Measurements from ENCODE around the gene PGS1. TPM values are rescaled to one million over a fixed set of nuclear protein-coding genes. Genes with fewer than 3 reads are reported as not detected.
"Not testable (repeated sequence)": the region's sequence is repeated elsewhere in the genome, so short reads cannot be mapped to it uniquely, and the experiment has no call there.

Gene PGS1, protein sequence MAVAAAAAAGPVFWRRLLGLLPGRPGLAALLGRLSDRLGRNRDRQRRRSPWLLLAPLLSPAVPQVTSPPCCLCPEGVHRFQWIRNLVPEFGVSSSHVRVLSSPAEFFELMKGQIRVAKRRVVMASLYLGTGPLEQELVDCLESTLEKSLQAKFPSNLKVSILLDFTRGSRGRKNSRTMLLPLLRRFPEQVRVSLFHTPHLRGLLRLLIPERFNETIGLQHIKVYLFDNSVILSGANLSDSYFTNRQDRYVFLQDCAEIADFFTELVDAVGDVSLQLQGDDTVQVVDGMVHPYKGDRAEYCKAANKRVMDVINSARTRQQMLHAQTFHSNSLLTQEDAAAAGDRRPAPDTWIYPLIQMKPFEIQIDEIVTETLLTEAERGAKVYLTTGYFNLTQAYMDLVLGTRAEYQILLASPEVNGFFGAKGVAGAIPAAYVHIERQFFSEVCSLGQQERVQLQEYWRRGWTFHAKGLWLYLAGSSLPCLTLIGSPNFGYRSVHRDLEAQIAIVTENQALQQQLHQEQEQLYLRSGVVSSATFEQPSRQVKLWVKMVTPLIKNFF
- total RNA-seq, result 19.8 and 30.5 TPM in 2 replicates

DNA sequence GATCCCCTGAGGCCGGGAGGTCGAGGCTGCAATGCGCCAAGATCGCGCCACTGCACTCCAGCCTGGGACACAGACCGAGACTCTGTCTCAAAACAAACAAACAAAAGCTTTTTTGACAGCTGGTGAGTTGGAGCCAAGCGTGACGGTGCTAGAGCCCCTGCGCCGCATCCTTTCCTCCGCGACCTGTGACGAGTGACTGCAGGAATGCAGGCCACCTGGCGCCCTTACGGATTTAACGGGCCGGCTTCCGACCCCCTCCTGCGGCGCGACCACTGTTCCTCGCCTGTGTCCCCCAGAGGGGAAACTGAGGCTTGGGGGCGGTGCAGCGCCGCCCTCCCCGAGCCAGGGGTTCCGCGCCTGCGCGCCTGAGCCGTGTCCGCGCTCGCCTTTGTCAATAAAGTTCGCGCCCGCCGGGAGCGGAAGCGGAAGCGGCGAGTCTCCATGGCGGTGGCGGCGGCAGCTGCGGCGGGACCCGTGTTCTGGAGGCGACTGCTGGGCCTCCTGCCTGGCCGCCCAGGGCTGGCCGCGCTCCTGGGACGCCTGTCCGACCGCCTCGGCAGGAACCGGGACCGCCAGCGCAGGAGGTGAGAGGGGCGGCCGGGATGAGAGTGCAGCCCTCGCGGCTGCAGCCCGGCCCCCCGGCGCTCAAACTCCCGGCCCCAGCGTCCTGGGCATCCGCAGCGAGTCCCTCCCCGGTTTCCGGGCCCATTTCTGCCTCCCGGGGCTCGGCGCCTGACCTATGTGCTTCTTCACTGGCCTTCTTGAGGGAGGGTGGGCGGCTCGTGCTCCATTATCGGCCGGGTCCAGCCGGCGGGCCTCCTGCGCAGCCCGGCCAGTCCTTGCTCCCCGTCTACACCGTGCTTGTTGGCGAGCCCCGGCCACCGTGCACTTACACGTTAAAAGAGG lies at the start of gene PGS1:
Gene PGS1 (plus strand): TSS at position 425 of the 906 bp plus-strand sequence. CDS start 17 bp downstream, at position 442.
- peak in 1 of 2 donors; percentile 78 for DNase-seq (ENCODE audit: low read depth in 2 of 2)

DNA sequence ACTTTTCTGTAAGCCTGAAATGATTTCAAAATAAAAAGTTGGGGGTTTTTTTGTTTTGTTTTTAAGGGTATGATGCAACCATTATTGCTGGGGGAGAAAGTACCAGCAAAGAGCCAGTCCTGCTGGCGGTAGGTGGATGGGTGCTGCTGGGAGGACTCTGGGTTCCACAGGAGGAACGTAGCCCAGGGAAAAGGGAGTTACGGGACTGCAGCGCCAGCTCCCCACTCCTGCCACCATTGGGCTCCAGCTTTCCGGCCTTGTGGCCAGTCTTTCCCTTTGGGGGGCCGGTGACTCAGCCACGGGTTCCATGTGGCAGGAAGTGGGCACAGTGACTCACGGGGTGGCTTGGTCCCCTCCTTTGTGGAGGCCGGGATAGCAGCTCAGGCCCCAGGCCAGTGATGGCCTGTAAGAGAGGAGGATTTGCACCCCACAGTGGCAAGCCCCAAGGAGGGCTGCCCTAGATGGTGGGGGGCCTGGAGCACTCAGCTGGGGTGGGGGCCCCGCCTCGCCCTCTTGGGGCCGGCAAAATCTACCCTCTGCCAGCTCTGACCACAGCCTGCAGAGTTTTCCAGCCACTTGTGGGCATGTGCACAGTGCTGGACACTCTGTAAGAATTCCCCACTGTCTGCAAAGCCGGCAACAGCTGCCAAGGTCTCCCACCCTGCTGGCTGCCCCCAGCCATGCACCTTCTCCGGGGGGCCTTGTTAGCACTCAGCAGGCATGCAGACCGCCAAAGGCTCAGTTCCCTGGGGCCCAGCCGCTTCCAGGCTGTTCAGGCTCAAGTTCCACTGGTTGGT lies 49.0 kb upstream of the PGS1 start:
- peak in 1 of 2 donors; percentile 45 for DNase-seq (ENCODE audit: low read depth in 2 of 2)

DNA sequence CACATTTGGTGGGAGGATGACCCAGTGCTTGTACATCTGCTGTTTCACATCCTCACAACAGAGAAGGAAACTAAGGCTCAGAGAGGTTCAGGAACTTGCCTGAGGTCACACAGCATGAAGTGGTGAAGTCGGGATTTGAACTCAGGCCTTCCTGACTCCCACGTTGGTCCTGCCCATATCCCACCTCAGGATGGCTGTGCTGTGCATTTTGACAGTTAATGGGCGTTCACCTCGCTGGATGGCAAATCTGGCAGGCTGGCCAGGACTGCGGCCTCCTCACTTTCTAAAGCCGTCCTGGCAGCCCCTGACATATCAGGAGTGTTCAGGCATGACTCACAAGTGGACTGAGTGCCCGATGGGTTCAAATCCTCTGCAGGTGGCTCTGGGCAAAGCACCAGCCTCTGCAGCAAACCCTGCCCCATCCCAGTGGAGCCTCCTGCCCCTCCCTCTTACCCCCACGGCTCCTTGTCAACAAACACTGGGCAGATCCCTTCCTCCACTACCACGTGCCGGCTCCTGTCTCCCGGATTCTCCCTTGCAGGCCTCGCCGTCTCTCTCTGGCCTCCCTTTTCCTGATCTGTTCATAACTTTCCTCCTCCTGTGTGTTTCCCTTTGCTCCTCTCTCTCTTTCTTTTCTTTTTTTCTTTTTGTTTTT lies 47.8 kb upstream of the PGS1 start:
- peak in 1 of 2 donors; percentile 34 for DNase-seq (ENCODE audit: low read depth in 2 of 2)

DNA sequence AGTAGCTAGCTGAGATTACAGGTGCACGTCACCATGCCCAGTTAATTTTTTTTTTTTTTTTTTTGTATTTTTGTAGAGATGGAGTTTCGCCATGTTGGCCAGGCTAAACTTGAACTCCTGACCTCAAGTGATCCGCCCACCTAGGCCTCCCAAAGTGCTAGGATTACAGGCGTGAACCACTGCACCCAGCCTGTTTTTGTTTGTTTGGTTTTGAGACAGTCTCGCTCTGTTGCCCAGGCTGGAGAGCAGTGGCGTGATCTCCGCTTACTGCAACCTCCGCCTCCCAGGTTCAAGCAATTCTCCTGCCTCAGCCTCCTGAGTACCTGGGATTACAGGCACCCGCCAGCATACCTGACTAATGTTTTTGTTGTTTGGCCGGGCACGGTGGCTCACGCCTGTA lies 47.1 kb upstream of the PGS1 start:
- DNase-seq (ENCODE audit: low read depth in 2 of 2), result not testable (repeated sequence)

DNA sequence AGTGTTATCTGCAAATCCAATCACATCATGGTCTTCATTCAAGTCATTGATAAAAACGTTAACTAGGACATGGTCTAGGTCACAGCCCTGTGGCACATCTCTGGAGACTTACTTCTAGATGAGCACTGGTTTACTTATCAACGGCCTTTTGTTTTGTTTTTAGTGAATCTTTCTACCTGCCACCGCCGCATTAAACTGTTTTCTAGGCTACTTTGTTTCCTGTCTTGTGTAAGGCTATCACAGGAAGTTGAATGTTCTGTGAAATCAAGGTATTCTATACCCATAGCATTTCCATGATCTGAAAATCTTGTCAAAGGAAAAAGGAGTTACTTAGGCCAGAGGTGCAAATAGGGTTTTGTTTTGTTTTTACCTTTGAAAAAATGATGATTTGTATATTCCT lies 45.5 kb upstream of the PGS1 start:
- DNase-seq (ENCODE audit: low read depth in 2 of 2), result no peak

DNA sequence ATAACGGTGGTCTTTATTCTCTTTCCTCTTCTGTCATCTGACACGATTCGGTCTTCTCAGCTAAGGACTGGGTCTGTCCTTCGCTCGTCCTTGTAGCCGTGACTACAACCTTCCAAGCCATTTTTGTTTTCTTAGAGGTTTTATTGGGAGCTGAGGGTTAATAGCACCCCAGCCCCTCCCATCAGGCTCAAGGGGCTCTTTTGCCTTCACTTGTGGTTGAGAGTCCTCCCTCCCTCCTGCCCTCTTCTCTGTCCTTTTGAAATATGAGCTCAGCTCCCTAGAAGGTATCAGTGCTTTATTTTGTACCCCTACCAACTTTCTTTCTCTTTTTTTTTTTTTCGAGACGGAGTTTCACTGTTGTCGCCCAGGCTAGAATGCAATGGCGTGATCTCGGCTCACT lies 43.2 kb upstream of the PGS1 start:
- DNase-seq (ENCODE audit: low read depth in 2 of 2), result no peak

DNA sequence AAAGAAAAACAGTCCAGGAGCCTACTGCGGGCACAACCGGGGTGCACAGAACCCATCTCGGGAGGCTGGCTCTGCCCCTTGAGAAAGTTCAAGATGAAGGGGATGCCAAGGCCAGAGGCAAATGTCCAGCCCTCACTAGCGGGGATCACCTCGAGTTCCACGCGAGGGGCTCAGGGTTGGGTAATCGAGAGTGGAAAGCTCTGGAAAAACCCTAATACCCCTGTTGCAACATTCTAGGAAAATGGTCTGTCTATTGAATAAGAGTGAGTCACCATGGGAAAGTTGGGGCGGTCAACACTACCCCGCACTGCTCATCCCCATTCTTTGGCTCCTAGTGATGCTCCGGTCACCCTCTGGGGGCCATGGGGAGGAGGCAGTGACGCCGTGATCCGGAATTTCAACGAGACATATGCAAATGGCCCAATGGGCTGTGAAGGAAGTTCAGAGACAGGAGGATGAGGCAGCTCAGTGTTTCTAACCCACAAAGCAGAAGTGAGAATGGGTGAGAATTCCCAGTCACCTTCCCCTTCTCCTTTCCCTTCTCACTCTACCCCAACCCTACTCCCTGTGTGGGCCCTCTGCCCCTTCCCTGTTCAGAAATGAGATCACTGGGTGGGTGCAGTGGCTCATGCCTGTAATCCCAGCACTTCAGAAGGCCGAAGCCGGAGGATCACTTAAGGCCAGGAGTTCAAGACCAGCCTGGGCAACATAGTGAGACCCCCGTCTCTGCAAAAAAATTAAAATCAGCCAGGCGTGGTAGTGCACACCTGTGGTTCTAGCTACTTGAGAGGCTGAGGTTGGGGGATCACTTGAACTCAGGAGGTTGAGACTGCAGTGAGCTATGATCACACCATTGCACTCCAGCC lies 41.0 kb upstream of the PGS1 start:
- no peak for DNase-seq (ENCODE audit: low read depth in 2 of 2)

DNA sequence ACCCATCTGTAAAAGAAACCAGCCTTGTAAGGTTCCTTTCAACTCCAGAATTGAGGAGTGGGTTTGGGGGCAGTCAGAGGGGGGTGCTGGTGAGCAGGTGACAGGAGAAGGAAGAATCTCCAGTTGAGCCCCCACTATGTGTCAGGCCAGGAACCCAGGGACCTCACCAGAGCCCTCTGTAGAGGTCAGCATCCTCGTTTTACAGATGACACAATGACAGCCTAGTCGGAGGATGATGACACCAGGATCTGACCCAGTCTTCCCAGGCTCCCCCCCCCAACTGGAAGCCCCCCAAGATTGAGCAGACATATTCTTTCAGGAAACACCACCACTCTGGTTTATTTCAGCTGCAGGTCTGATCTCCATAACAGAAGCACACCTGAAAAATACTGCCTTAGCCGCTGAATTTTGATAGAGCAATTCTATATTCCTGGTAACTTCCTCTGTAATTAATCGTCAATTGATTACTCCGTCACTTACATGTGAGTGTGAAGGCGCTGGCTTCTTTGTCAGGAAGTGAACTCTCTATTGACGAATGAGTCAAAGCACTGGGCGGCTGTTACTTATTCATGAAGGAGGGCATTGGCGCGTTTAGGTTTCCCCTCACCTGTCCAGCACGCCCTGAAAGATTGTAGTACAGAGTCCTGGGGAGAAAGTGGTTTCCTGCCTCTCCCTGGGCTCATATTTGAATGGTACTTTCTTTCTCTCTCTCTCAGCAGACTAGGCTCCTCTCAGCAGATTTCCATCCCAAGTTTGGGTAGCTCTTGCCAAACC lies 39.8 kb upstream of the PGS1 start:
- DNase-seq (ENCODE audit: low read depth in 2 of 2), result no peak

DNA sequence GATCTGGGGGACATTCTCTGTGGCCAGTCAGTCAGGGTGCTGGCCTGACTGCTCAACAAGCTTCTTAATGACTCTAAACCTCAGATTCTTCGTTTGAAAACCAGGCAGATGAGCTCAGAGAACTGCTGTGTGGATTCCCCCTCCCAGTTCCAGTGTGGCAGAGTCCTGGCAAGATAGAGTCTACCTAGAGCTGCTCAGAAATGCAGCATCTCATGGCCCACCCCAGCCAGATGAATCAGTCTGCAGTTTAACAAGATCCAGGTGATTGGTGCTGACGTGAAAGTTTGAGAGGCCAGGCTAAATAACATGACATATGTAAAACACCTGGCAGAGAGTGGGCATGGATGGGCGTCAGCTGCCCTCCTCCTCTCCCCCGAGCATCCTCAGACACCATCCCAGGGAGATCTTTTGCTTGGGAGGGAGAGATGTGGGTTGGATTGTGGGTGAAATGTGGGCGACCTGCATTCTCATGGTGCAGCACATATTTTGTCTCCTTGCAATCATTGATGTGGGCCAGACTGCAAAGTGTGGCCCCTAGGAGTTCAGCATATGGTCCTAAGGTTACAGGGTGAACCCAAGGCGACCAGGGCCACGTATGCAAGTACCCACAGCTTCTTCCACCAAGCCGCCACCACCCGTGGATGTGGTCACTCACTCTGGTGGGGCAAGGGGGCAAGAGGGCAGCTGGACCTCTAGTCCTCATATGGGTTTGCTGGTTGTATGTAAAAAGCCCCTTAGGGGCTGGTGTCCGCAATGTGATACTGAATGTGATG lies 38.1 kb upstream of the PGS1 start:
- no peak for DNase-seq (ENCODE audit: low read depth in 2 of 2)

DNA sequence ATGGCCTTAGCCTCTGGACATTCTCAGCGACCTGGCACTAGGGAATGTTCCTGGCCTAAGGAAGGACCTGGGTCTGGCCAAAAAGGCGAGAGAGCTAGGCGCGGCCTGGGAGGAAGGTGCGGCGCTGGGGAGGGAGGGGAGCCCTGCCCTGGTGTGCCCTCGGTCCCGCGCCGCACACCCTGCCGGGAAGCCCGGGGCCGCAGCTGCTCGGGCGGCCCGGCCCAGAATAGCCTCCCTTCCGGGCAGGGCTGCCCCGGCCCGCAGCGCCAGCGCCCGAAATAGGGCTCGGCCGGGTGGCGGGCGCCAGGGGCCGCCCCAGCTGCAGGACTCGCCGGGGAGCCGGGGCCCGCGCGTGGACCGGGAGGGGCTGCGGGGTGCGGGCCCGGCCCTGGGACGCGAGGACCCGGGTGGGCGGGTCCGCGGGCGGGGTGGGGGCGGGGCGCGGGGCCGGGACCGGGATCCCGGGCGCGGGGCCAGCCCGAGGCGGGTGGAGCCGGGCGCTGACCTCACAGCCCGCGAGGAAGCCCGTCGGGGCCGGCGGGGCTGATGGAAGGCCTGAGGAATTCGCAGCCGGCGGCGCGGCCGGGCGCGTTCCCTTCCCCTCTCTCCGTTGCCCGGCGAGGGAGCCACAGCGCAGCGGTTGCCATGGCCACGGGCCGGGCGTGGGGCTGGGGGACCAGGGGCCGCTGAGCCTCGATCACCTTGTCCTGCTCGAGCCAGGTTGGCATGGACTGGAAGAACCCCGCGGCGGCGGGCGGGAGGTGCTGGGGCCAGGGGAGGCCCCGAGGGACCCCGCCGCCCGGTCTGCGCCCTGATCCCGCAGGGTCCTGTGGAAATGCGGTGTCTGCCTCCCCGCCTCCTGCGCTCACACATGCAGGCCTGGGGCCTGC lies 36.6 kb upstream of the PGS1 start:
- DNase-seq (ENCODE audit: low read depth in 2 of 2), result peak in 1 of 2 donors; percentile 74

DNA sequence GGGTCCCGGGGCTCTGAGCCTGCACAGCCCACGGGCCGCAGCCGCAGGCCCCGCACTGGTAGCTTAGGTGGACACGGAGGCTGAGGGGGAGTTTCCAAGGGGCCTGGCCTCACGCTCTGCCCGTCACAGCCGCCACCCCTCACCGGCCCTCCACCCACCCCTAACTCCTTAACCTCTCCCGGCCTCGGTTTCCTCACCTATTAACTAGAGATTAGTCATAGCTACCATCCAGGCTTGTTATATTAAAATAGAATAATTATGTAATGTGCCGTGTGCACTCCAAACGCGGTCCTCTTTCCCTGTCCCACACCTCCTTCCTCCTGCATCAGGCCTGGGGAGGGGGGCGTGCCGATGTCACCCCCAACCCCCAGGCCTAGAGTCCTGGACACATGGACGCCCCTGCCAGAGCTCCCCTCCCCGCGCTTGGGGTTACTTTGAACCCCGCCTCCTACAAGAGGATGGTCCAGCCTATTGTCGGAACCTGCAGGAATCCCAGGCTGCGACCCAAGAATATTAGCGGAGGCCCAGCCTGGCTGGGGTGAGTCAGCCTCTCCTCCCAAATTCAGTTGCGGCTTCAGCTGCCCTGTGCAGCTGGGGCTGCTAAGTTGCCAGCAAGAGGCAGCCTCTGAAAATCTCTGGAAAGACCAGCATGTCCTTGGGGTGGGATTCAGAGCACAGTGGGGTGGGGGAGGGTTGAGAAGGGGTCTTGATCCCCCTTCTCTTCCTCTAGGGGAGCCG lies 35.8 kb upstream of the PGS1 start:
- peak in 1 of 2 donors; percentile 80 for DNase-seq (ENCODE audit: low read depth in 2 of 2)

DNA sequence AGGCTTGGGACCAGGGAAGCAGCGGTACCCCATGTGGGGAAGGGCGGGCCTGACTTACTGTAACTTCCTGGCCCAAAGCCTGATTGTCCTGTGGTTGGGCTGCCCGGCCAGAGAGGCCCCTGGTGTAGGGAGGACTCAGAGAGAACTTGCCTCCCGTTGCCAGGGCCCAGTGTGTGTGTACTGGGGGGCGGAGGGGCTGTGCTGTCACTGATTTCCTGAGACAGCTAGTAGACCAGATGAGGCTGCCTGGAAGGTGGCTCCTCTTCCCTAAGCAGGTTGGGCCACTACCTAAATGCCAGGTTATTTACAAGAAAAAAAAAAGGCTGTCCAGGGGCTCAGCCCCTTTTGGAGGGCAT lies 35.3 kb upstream of the PGS1 start:
- peak in 1 of 2 donors; percentile 74 for DNase-seq (ENCODE audit: low read depth in 2 of 2)

DNA sequence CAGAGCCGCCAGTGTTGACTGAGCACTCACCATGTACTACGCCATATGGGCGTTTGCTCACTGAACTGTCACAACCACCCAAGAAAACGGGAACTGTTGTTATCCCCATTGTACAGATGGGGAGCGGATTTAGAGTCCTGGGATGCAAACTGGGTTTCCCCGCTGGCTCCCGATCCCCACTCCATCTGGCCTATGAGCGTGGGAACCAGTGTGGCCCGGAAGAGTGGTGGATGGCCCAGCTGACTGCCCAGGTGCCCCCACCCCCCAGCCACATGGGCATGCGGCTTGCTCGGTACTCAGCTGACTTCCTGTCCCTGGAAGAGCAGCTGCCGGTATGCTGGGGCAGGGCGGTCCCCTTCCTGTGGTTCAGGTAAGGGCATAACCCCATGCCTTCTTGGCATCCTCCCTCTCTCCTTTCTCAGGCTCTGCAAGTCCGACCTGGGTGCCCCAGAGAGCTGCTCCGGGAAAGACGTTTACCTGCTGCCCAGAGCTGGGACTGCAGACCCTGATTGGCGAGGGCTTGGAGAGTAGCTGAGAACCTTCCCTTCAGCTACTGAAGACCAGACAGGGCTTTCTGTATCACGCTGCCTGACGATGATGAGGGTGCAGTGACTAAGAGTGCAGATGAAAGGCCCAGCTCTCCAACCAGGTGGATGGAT lies 34.8 kb upstream of the PGS1 start:
- peak; percentile 84 to 89 for DNase-seq (ENCODE audit: low read depth in 2 of 2)

DNA sequence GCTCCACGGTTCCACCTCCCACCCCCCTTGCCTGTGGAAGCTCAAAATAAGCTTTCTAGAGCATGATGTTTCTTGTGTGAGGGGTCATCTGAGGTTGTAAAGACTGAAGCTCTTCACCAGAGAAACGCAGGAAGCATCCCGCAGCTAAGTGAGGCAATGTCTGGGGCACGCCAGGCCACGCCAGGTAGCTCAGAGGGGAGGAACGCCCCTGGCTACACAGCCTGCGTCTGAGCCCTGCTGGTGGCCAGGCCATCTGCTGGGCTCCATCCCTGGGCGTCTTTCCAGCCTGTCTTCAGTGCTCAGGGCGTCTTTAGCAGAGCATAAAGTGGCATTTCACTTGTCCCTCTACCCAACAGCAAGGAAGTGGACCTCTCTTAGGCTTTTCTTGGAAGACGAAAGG lies 33.8 kb upstream of the PGS1 start:
- no peak for DNase-seq (ENCODE audit: low read depth in 2 of 2)

DNA sequence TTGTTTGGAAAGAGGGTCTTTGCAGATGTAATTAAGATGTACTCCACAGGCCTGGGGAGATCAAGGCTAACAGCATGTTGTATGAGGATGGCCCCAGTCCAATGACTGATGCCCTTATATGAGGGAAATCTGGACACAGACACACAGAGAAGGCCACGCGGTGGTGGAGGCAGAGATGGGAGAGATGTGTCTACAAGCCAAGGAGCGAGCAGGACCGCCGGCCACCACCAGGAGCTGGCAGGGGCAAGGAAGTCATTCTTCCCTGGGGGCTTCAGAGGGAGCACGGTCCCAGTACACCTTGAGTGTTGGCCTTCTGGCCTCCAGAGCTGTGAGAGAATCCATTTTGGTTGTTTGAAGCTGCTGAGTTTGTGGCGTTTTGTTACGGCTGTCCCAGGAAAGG lies 33.3 kb upstream of the PGS1 start:
- no peak for DNase-seq (ENCODE audit: low read depth in 2 of 2)
